K562 (cell line): ENCODE measurements around the gene NCCRP1. TPM values are rescaled to one million over a fixed set of nuclear protein-coding genes. Genes with fewer than 3 reads are reported as not detected.

Experiments used
- ATAC-seq: fragments of 200-7000 bp; cut with Tn5 transposase; 3 replicates; pipeline ENCODE4 v1.9.1; 2020; ENCODE audit warnings: moderate library complexity
- BruUV-seq: library from RNA; stranded (reverse); fragments of 400-500 nt; replicated peaks from 2 replicates; lab custom pipeline; 2021; lab: Mats Ljungman, UMichigan
- CTCF ChIA-PET: fragments of 300-600 bp; formaldehyde crosslinking; extraction: SDS; loops from one replicate; lab custom pipeline; 2021; ENCODE audit warnings: low intra/inter-chr PET ratio; lab: Yijun Ruan, JAX
- POLR2A ChIA-PET: fragments of 300-600, 350-650 bp; sonication (Branson Sonifier 250); formaldehyde crosslinking; extraction: SDS; loops from one replicate; lab custom pipeline; 2021; ENCODE audit warnings: antibody characterized with exemption, inconsistent platforms; lab: Yijun Ruan, JAX
- DNase-seq, 4 experiments: peaks; one replicate each; pipeline versions ENCODE4 v3.0.0 to v3.0.0-alpha.2; 2011 to 2018; ENCODE audit warnings: low spot score in 3 of 4, mixed read lengths in 3 of 4; ENCODE audit errors: extremely low read depth in 1 of 4
- FAIRE-seq: peaks from 2 replicates; lab custom pipeline; 2011; peaks lifted over from hg19 to GRCh38; lab: Jason Lieb, UNC
- H2AFZ ChIP-seq: 2 replicates; pipeline ENCODE4 v1.6.0; 2011; ENCODE audit warnings: low read depth, low read length, control low read depth, inconsistent platforms
- H3K27ac ChIP-seq: fragments of 200-600 bp; 3 replicates; pipeline ENCODE4 v1.8.0; 2011; ENCODE audit warnings: low read depth, mild to moderate bottlenecking, control low read depth, inconsistent platforms, low read length, moderate library complexity, mixed read lengths; ENCODE audit errors: extremely low read depth
- H3K27me3 ChIP-seq, 2 experiments: fragments of 300-600 bp in 1 of 2; 2 replicates in 1 of 2; 3 replicates in 1 of 2; pipeline versions ENCODE4 v1.6.0 to v1.8.0; 2011; ENCODE audit warnings: inconsistent platforms in 2 of 2, low read length in 2 of 2, mild to moderate bottlenecking in 1 of 2, mixed read lengths in 1 of 2, moderate library complexity in 1 of 2; ENCODE audit not compliant: control insufficient read depth in 2 of 2, insufficient read depth in 2 of 2
- H3K36me3 ChIP-seq: fragments of 300-600 bp; 3 replicates; pipeline ENCODE4 v1.8.0; 2011; ENCODE audit warnings: mild to moderate bottlenecking, low read length, inconsistent platforms; ENCODE audit not compliant: control insufficient read depth, insufficient read depth
- H3K4me1 ChIP-seq, 2 experiments: fragments of 200-600 bp in 1 of 2; replicated peaks in 1 of 2; 2 replicates in 1 of 2; 3 replicates in 1 of 2; pipeline versions ENCODE4 v1.5.1 to v1.8.0; 2011; ENCODE audit warnings: inconsistent platforms in 2 of 2, low read length in 2 of 2, mild to moderate bottlenecking in 1 of 2, mixed read lengths in 1 of 2, moderate library complexity in 1 of 2; ENCODE audit not compliant: control insufficient read depth in 2 of 2, insufficient read depth in 2 of 2
- H3K4me2 ChIP-seq: 2 replicates; pipeline ENCODE4 v1.6.1; 2011; ENCODE audit warnings: low read length, control low read depth, inconsistent platforms, mixed read lengths; ENCODE audit not compliant: insufficient read depth
- H3K4me3 ChIP-seq: fragments of 200-600 bp; sonication (generic), shearing (Covaris generic); 2 replicates; pipeline ENCODE4 v1.5.1; 2016; ENCODE audit warnings: control low read depth, inconsistent platforms
- H3K79me2 ChIP-seq: fragments of 200-600 bp; 3 replicates; pipeline ENCODE4 v1.8.0; 2011; ENCODE audit warnings: low read length, inconsistent platforms; ENCODE audit not compliant: control insufficient read depth, insufficient read depth
- H3K9ac ChIP-seq, 2 experiments: 2 replicates each; pipeline versions ENCODE4 v1.6.0 to v1.6.1; 2011; ENCODE audit warnings: low read depth in 2 of 2, low read length in 2 of 2, control low read depth in 1 of 2, inconsistent platforms in 1 of 2, mild to moderate bottlenecking in 1 of 2, mixed read lengths in 1 of 2; ENCODE audit not compliant: insufficient read depth in 1 of 2
- H3K9me1 ChIP-seq: one replicate; pipeline ENCODE4 v1.6.0; 2011; ENCODE audit warnings: inconsistent platforms, mild to moderate bottlenecking, low read length, moderate library complexity; ENCODE audit not compliant: control insufficient read depth, insufficient read depth
- H3K9me3 ChIP-seq: replicated peaks from 2 replicates; pipeline ENCODE4 v1.5.1; 2011; ENCODE audit warnings: low read depth, low read length, inconsistent platforms; ENCODE audit not compliant: control insufficient read depth, insufficient read depth
- H4K20me1 ChIP-seq: replicated peaks from 2 replicates; pipeline ENCODE4 v1.6.1; 2011; ENCODE audit warnings: low read length, inconsistent platforms, mixed read lengths; ENCODE audit not compliant: control insufficient read depth, insufficient read depth
- DDX20 ChIP-seq: fragments of 450-650 bp; IDR thresholded peaks from 2 replicates; pipeline ENCODE4 v1.6.1; 2016; ENCODE audit warnings: missing genetic modification characterization, low read depth, mild to moderate bottlenecking, missing compliant biosample characterization, moderate library complexity
- GATAD2A ChIP-seq: fragments of 450-650 bp; IDR thresholded peaks from 2 replicates; pipeline ENCODE4 v1.6.1; 2017
- HDGF ChIP-seq: fragments of 450-650 bp; IDR thresholded peaks from 2 replicates; pipeline ENCODE4 v1.6.1; 2016
- HSF4 ChIP-seq: fragments of 250-450 bp; sonication (Bioruptor Pico); IDR thresholded peaks from 2 replicates; pipeline ENCODE4 v2.1.2; 2022; ENCODE audit warnings: mild to moderate bottlenecking, moderate library complexity, borderline replicate concordance
- KHSRP ChIP-seq: fragments of 450-650 bp; IDR thresholded peaks from 2 replicates; pipeline ENCODE4 v1.6.1; 2017
- NR2C1 ChIP-seq, 2 experiments: fragments of 450-650 bp; IDR thresholded peaks; 2 replicates each; pipeline ENCODE4 v1.6.1; 2017; ENCODE audit warnings: mild to moderate bottlenecking in 2 of 2, antibody characterized with exemption in 1 of 2, inconsistent platforms in 1 of 2, missing compliant biosample characterization in 1 of 2, missing genetic modification characterization in 1 of 2
- SMARCE1 ChIP-seq: fragments of 450-650 bp; IDR thresholded peaks from 2 replicates; pipeline ENCODE4 v1.7.1; 2016; ENCODE audit warnings: mild to moderate bottlenecking
- ZBTB17 ChIP-seq: fragments of 450-650 bp; formaldehyde crosslinking; IDR thresholded peaks from 2 replicates; pipeline ENCODE4 v1.4.0; 2020; ENCODE audit warnings: mild to moderate bottlenecking
- WGBS: fragments of 100-300 bp; shearing (Covaris generic); methylation state at CpG from one replicate; pipeline ENCODE4 v1.1.6; 2016; ENCODE audit warnings: low coverage, mixed read lengths; ENCODE audit not compliant: insufficient coverage; ENCODE audit errors: missing lambda C conversion rate; 5-methylcytosine and 5-hydroxymethylcytosine counted together
- in situ Hi-C: fragments of 300-500 bp; cut with MboI; formaldehyde crosslinking; loops from 4 replicates; pipeline ENCODE4 v1.15.0; 2018; ENCODE audit warnings: inconsistent platforms, mixed read lengths
- intact Hi-C: fragments of 100-400 bp; cut with micrococcal nuclease; formaldehyde crosslinking; loops from 2 replicates; pipeline ENCODE4 v1.14.2; 2022
- polyA plus RNA-seq, 8 experiments: library from polyadenylated mRNA; depleted of rRNA in 4 of 8; stranded (reverse) in 5 of 8; unstranded in 3 of 8; fragments of >200 nt; fragmentation: Nextera tagmentation in 2 of 8; fragmentation: Illumina TruSeq in 1 of 8; extraction: Ambion mirVana in 2 of 8; extraction: Trizol in 1 of 8; gene quantifications; 2 replicates each; pipeline versions ENCODE4 v1.2.1 to v1.2.3, GENCODE V29; 2011 to 2014; ENCODE audit warnings: inconsistent platforms in 1 of 8, missing spikeins in 1 of 8
- total RNA-seq, 7 experiments: library from RNA; depleted of rRNA in 6 of 7; stranded (reverse); fragments of >200 nt in 6 of 7; fragmentation: Illumina TruSeq in 2 of 7; extraction: Trizol in 2 of 7; gene quantifications; 2 replicates each; pipeline versions ENCODE4 v1.2.1 to v1.2.3, GENCODE V29; 2011 to 2021; ENCODE audit warnings: low replicate concordance in 1 of 7
- TF ChIP-seq, protein P1 (sequence below): sonication (generic); formaldehyde crosslinking; IDR thresholded peaks from 2 replicates; pipeline ENCODE4 v1.8.0; 2023; ENCODE audit warnings: mild to moderate bottlenecking, missing genetic modification reagents
- TF ChIP-seq, protein P2 (sequence below): fragments of 450-650 bp; IDR thresholded peaks from 2 replicates; pipeline ENCODE4 v1.6.1; 2014; ENCODE audit warnings: low read depth, mild to moderate bottlenecking, moderate library complexity, borderline replicate concordance

NCCRP1 gene
- total and polyA plus RNA-seq, 9 of the 15 experiments (the other 6 are each of a cell fraction or from before 2014, with no cell fraction given) = 0.05 TPM; not detected in 8

DNA sequence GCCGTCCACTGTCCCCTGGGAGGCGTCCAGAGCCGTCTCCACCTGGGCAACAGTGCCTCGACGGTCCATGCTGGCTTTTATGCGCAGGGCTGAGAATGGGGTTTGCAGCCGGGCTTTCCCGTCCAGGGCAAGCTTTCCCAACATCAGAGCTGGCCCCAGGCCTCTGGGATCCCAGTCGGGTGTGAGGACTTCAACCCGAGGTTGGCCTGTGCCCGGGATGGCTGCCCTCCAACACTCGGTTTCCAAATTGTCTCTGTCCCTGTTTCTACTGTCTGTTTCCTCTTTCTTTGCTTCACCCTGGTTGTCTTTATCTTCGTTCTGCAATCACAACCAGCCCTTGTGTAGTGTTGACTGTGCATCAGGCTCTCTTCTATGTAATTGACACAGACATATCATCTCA is 52.0 kb downstream of the NCCRP1 start, which contains the start of gene IFNL4:
Gene IFNL4, minus strand, starts transcription at position 51 of the 400 bp plus-strand sequence.
- FAIRE-seq (no peak), DNase-seq (no peak), ATAC-seq (no peak)
- H3K9me1 ChIP-seq = no peaks in the 10 kb centered on the region
- H3K4me1 ChIP-seq = peaks cover 22 to 33% of the 10 kb centered on the region in 2 experiments
- in situ Hi-C loops = no loop called here
- H3K36me3 ChIP-seq = no peaks in the 10 kb centered on the region
- H3K79me2 ChIP-seq = no peaks in the 10 kb centered on the region
- ChIA-PET CTCF (no interaction called here), POLR2A (interaction anchor here (0.6 to 1.5 kb wide), 2 partner anchors 26 to 309 kb away, joined by 4 read pairs; no protein-coding TSS in a partner anchor)
- no peak within 1 kb of the TSS for H2AFZ ChIP-seq
- 32% methylated on average over 13 of the region's 13 CpGs for WGBS
- no peak within 1 kb of the TSS for H3K27ac ChIP-seq
- H3K27me3 ChIP-seq = no peaks in the 10 kb centered on the region
- peak within 1 kb of the TSS in 1 of 2 experiments; percentile 1; a peak in 1 of 4 replicates for H3K9ac ChIP-seq
- intact Hi-C loops = no loop called here
- no peak within 1 kb of the TSS for H3K4me2 ChIP-seq
- H3K4me3 ChIP-seq = no peak within 1 kb of the TSS
- TF ChIP-seq SMARCE1 (no peak), ZBTB17 (CRISPR knock-in tag) (no peak), GATAD2A (no peak)
- TF ChIP-seq, protein P1, sequence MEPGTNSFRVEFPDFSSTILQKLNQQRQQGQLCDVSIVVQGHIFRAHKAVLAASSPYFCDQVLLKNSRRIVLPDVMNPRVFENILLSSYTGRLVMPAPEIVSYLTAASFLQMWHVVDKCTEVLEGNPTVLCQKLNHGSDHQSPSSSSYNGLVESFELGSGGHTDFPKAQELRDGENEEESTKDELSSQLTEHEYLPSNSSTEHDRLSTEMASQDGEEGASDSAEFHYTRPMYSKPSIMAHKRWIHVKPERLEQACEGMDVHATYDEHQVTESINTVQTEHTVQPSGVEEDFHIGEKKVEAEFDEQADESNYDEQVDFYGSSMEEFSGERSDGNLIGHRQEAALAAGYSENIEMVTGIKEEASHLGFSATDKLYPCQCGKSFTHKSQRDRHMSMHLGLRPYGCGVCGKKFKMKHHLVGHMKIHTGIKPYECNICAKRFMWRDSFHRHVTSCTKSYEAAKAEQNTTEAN (CRISPR knock-in tag) = no peak
- H3K9me3 ChIP-seq = no peaks in the 10 kb centered on the region
- BruUV-seq = no TSS peak
- no peaks in the 10 kb centered on the region for H4K20me1 ChIP-seq

DNA sequence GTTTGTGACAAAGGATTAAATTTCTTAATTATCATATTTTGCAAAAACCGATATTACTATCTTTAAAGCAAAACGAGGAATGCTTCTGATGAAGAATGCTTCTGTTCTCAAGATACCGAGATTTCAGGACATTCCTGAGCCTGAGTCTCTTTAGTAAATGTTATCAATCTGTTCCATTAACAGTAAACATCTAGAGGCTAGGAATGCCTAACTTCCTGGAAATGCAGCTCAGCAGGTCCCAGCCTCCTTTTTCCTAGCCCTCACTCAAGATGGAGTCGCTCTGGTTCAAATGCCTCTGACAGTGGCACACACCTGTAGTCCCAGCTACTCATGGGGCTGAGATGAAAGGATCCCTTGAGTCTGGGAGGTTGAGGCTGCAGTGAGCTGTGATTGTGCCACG is 54.3 kb downstream of the NCCRP1 start:
- no peaks in the 10 kb centered on the region for H3K79me2 ChIP-seq
- H3K9me1 ChIP-seq = no peaks in the 10 kb centered on the region
- ChIA-PET POLR2A (no interaction called here), CTCF (no interaction called here)
- no peaks in the 10 kb centered on the region for H3K36me3 ChIP-seq
- ATAC-seq (no peak), DNase-seq (no peak), FAIRE-seq (no peak)
- H3K4me2 ChIP-seq = no peak overlapping the region
- no peaks in the 10 kb centered on the region for H4K20me1 ChIP-seq
- in situ Hi-C loops = no loop called here
- no peak overlapping the region for H3K4me3 ChIP-seq
- H3K27ac ChIP-seq = no peak overlapping the region
- no TSS peak for BruUV-seq
- no peak overlapping the region for H3K9ac ChIP-seq
- no peaks in the 10 kb centered on the region for H3K27me3 ChIP-seq
- H3K4me1 ChIP-seq = peaks cover 38 to 51% of the 10 kb centered on the region in 2 experiments
- no peak overlapping the region for H2AFZ ChIP-seq
- WGBS = 24% methylated on average over 4 of the region's 5 CpGs
- no peaks in the 10 kb centered on the region for H3K9me3 ChIP-seq
- intact Hi-C loops = loop anchor here (10.0 kb wide), 1 partner anchor 54 kb away; no protein-coding TSS in a partner anchor
- TF ChIP-seq, protein P2, sequence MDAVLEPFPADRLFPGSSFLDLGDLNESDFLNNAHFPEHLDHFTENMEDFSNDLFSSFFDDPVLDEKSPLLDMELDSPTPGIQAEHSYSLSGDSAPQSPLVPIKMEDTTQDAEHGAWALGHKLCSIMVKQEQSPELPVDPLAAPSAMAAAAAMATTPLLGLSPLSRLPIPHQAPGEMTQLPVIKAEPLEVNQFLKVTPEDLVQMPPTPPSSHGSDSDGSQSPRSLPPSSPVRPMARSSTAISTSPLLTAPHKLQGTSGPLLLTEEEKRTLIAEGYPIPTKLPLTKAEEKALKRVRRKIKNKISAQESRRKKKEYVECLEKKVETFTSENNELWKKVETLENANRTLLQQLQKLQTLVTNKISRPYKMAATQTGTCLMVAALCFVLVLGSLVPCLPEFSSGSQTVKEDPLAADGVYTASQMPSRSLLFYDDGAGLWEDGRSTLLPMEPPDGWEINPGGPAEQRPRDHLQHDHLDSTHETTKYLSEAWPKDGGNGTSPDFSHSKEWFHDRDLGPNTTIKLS = no peak
- TF ChIP-seq HSF4 (CRISPR knock-in tag) = no peak
- TF ChIP-seq DDX20 (tag) = 0 out of 2 replicates have a peak, but pooled peaks have one; percentile 25
- TF ChIP-seq KHSRP = no peak
- no peak for TF ChIP-seq HDGF
- TF ChIP-seq NR2C1 (IDR thresholded peaks at IDR 0.05) = no peak
- 0 out of 2 replicates have a peak, but pooled peaks have one; percentile 14 for TF ChIP-seq NR2C1 (tag; IDR thresholded peaks at IDR 0.05)
